Activated gamma-delta T cell treated with anti-CD3 and anti-CD28 coated beads, Interleukin-2, amount 50 U/mL, for 16 hours (primary cell): ENCODE measurements around the gene GSTA4.
"Not testable (repeated sequence)": the region's sequence is repeated elsewhere in the genome, so short reads cannot be mapped to it uniquely, and the experiment has no call there.

ENCODE experiments used
- DNase-seq: peaks from one replicate; pipeline ENCODE4 v3.0.0-alpha.2; 2020; ENCODE audit warnings: low read depth

GSTA4 gene

GRCh38 chr6:52975580-52975979, 19.5 kb downstream of the GSTA4 start:
- DNase-seq, result no peak

GRCh38 chr6:52972989-52973388, 22.1 kb downstream of the GSTA4 start:
- DNase-seq, result no peak

- no peak for DNase-seq
Observed at GRCh38 chr6:52969359-52969758, 25.7 kb downstream of the GSTA4 start.

GRCh38 chr6:52966101-52966500, 29.0 kb downstream of the GSTA4 start:
- DNase-seq, result no peak

GRCh38 chr6:52965380-52965779, 29.7 kb downstream of the GSTA4 start:
- no peak for DNase-seq

- no peak for DNase-seq
Observed at GRCh38 chr6:52964318-52964717, 30.8 kb downstream of the GSTA4 start.

GRCh38 chr6:52962701-52963100, 32.4 kb downstream of the GSTA4 start:
- DNase-seq, result no peak

GRCh38 chr6:52961022-52961421, 34.1 kb downstream of the GSTA4 start:
- not testable (repeated sequence) for DNase-seq

GRCh38 chr6:52960211-52960610, 34.9 kb downstream of the GSTA4 start:
- DNase-seq, result not testable (repeated sequence)

GRCh38 chr6:52958546-52959255, 36.4 kb downstream of the GSTA4 start:
- no peak for DNase-seq

GRCh38 chr6:52955871-52956270, 39.2 kb downstream of the GSTA4 start:
- no peak for DNase-seq

- no peak for DNase-seq
Observed at GRCh38 chr6:52953911-52954839, 40.9 kb downstream of the GSTA4 start.

- no peak for DNase-seq
Observed at GRCh38 chr6:52946306-52946705, 48.8 kb downstream of the GSTA4 start.

- DNase-seq, result not testable (repeated sequence)
Observed at GRCh38 chr6:52942821-52943220, 52.3 kb downstream of the GSTA4 start.

- DNase-seq, result no peak
Observed at GRCh38 chr6:52942221-52942620, 52.9 kb downstream of the GSTA4 start.

GRCh38 chr6:52937908-52938307, 57.2 kb downstream of the GSTA4 start:
- no peak for DNase-seq

- no peak for DNase-seq
Observed at GRCh38 chr6:52933778-52934177, 61.3 kb downstream of the GSTA4 start.

GRCh38 chr6:52931351-52931750, 63.7 kb downstream of the GSTA4 start:
- no peak for DNase-seq

- DNase-seq, result no peak
Observed at GRCh38 chr6:52929321-52930164, 65.5 kb downstream of the GSTA4 start.
